CD4-positive, CD25-positive, alpha-beta regulatory T cell (primary cell): ENCODE data around the gene TMEM181. TPM values are rescaled to one million over a fixed set of nuclear protein-coding genes. Genes with fewer than 3 reads are reported as not detected.
A peak's percentile ranks its signal among the peaks of the same experiment; 100 is the strongest.
"Not testable (repeated sequence)": the region's sequence is repeated elsewhere in the genome, so short reads cannot be mapped to it uniquely, and the experiment has no call there.

Experiments used
- ATAC-seq, 2 donors: fragments of 150-1000 bp; cut with Tn5 transposase; one replicate each; pipeline ENCODE4 v1.10.0; 2021; ENCODE audit warnings: low read depth in 2 of 2, moderate number of reproducible peaks in 2 of 2, moderate library complexity in 1 of 2
- DNase-seq, 3 donors: peaks; one replicate each; pipeline versions ENCODE4 v3.0.0 to v3.0.0-alpha.2; 2012 to 2022; ENCODE audit warnings: mixed read lengths in 1 of 3
- H3K27ac ChIP-seq: one replicate; pipeline ENCODE4 v1.7.0; 2013; ENCODE audit warnings: mild to moderate bottlenecking, low read length; ENCODE audit not compliant: insufficient read depth, poor library complexity, severe bottlenecking
- H3K27me3 ChIP-seq: one replicate; pipeline ENCODE4 v1.7.0; 2013; ENCODE audit warnings: low read length; ENCODE audit not compliant: control insufficient read depth, insufficient read depth
- H3K36me3 ChIP-seq: one replicate; pipeline ENCODE4 v1.7.0; 2013; ENCODE audit warnings: mild to moderate bottlenecking, low read length, moderate library complexity; ENCODE audit not compliant: control insufficient read depth, insufficient read depth
- H3K4me1 ChIP-seq: 2 replicates; pipeline ENCODE4 v1.7.0; 2013; ENCODE audit warnings: mild to moderate bottlenecking, low read length; ENCODE audit not compliant: insufficient read depth, control insufficient read depth, poor library complexity, severe bottlenecking
- H3K4me3 ChIP-seq: one replicate; pipeline ENCODE4 v1.7.0; 2013; ENCODE audit warnings: low read depth, mild to moderate bottlenecking, low read length, moderate library complexity
- H3K9me3 ChIP-seq, 2 experiments: 1 replicate in 1 of 2; 2 replicates in 1 of 2; pipeline ENCODE4 v1.7.0; 2013; ENCODE audit warnings: low read length in 2 of 2, mild to moderate bottlenecking in 1 of 2, moderate library complexity in 1 of 2; ENCODE audit not compliant: control insufficient read depth in 2 of 2
- H3K27ac Mint-ChIP-seq, 3 donors: one replicate each; pipeline ENCODE4 v1.8.0; 2020 to 2022; ENCODE audit warnings: mild to moderate bottlenecking in 3 of 3, mixed read lengths in 3 of 3, moderate library complexity in 2 of 3
- H3K27me3 Mint-ChIP-seq: one replicate; pipeline ENCODE4 v1.8.0; 2022; ENCODE audit warnings: mild to moderate bottlenecking, mixed read lengths
- H3K36me3 Mint-ChIP-seq: one replicate; pipeline ENCODE4 v1.8.0; 2020; ENCODE audit warnings: mixed read lengths
- H3K4me1 Mint-ChIP-seq, 4 donors: one replicate each; pipeline ENCODE4 v1.8.0; 2020 to 2022; ENCODE audit warnings: mixed read lengths in 4 of 4, mild to moderate bottlenecking in 1 of 4
- H3K4me3 Mint-ChIP-seq, 4 donors: one replicate each; pipeline ENCODE4 v1.8.0; 2020 to 2022; ENCODE audit warnings: mild to moderate bottlenecking in 4 of 4, mixed read lengths in 4 of 4, moderate library complexity in 3 of 4
- H3K9me3 Mint-ChIP-seq, 7 donors: one replicate each; pipeline ENCODE4 v1.8.0; 2020 to 2022; ENCODE audit warnings: mixed read lengths in 7 of 7, mild to moderate bottlenecking in 3 of 7, moderate library complexity in 2 of 7
- polyA plus RNA-seq, 4 donors: library from polyadenylated mRNA; unstranded; fragments of 300-500 nt; fragmentation: Illumina TruSeq; gene quantifications; one replicate each; pipeline ENCODE4 v1.2.3, GENCODE V29; 2021
- total RNA-seq: library from RNA; stranded (reverse); gene quantifications from one replicate; pipeline ENCODE4 v1.2.3, GENCODE V29; 2022

The TMEM181 gene
- total and polyA plus RNA-seq, 5 donors from 2014 or later = 4.9 to 21.2 (median 5.6) TPM

DNA sequence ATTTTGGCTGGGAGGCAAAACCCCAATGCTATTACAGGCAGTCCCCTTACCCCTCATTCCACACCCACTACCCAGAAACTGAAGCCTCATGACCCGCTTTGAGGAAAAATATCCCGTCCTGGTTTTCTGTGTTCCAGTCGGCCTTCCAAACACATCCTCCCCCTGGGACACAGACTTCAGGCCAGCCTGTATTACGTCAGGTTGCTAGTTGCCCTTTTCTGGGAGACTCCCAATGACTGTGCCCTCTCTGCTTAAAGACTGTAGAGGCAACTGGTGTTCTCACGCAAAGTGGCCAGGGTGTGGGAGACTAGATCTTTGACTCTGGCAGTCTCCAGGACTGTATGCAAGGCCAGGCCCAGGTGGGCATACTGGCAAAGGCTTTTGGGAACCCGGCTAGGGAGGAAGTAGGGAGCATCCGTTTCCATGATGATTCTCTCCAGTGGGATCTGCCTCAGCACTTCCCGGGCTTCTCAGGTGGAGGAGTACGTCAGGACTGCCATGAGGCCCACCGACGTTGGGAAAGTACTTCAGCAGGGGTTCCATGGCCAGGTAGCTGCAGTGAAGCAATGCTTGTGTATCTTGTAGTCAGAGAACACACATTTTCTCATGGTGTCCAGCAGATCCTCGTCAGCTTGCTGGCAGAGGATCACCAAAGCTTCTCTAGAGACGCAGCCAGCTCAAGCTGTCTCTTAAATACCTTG lies 49.7 kb downstream of the TMEM181 start:
- Histone ChIP-seq H3K4me1 (no peaks in the 10 kb centered on the region), H3K27ac (no peak overlapping the region), H3K27me3 (no peaks in the 10 kb centered on the region), H3K4me3 (no peak overlapping the region), H3K36me3 (peaks cover 89% of the 10 kb centered on the region), H3K9me3 (no peaks in the 10 kb centered on the region)
- DNase-seq (no peak), ATAC-seq (no peak)
- H3K27ac Mint-ChIP-seq = no peak overlapping the region
- peaks cover 45% of the 10 kb centered on the region for H3K36me3 Mint-ChIP-seq
- H3K4me3 Mint-ChIP-seq = no peak overlapping the region
- peaks cover 0 to 2% (median 0%) of the 10 kb centered on the region in 7 donors for H3K9me3 Mint-ChIP-seq
- H3K4me1 Mint-ChIP-seq = peaks cover 0 to 12% (median 10%) of the 10 kb centered on the region in 4 donors
- no peaks in the 10 kb centered on the region for H3K27me3 Mint-ChIP-seq

DNA sequence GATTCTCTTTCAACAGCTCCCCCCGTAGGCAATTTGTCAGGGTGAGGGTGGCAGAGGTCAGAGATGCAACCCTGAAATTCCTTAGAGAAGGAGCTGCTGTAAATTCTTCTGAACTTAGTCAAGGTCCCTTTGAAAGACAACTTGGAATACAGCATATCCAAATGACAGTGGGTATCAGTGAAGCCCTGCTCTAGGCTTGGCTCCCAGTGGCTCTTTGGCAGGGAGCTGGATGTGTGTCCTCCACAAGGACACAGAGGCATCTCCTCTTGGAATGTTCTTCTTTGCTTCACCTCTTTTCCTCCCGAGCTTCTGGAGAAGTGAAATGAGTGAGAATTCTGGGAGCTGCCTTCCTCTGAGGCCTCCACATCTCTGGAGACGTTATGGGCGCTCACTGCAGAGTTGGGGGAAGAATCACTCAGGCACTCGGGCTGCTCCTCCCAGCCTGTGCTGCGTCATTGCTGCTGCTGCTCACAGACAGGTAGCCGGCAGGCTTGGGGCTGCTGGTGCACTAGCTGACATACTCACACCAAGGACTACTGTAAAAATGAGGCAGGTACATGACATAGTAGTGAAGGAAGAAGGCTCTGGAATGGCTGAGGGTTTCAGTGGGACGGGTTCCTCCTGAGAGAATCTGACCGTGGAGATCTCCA lies 50.6 kb downstream of the TMEM181 start:
- Histone ChIP-seq H3K9me3 (no peaks in the 10 kb centered on the region), H3K27me3 (no peaks in the 10 kb centered on the region), H3K27ac (no peak overlapping the region), H3K36me3 (peaks cover 84% of the 10 kb centered on the region), H3K4me3 (no peak overlapping the region), H3K4me1 (no peaks in the 10 kb centered on the region)
- H3K27me3 Mint-ChIP-seq = no peaks in the 10 kb centered on the region
- ATAC-seq = no peak
- peaks cover 50% of the 10 kb centered on the region for H3K36me3 Mint-ChIP-seq
- H3K4me3 Mint-ChIP-seq = no peak overlapping the region
- H3K9me3 Mint-ChIP-seq = peaks cover 0 to 6% (median 0%) of the 10 kb centered on the region in 7 donors
- no peak for DNase-seq
- H3K27ac Mint-ChIP-seq = peak overlapping the region in 1 of 3 donors; percentile 85
- H3K4me1 Mint-ChIP-seq = peaks cover 0 to 12% (median 6%) of the 10 kb centered on the region in 4 donors

DNA sequence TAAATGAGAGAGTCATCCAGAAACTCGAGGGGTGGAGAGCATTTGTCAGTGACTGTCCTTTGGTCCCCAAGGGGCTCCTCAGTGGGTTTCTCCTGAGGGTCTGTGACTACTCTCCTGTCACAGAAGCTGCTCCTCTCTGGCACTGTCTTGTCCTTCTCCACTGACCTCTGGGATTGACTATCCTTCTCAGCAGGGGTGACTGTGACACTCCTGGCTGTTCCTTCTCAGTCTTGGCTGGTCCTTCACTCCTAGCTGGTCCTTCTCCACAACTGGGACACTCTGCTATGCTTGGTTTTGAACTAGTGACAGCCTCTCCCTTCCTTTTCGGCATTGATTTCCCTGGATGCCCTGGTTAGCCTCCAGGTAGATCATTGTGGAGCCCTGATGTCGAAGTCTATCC lies 51.1 kb downstream of the TMEM181 start:
- H3K4me1 Mint-ChIP-seq = peaks cover 0 to 12% (median 5%) of the 10 kb centered on the region in 4 donors
- peaks cover 79% of the 10 kb centered on the region for H3K36me3 ChIP-seq
- H3K9me3 Mint-ChIP-seq = peaks cover 0 to 6% (median 0%) of the 10 kb centered on the region in 7 donors
- H3K27ac Mint-ChIP-seq = peak overlapping the region in 1 of 3 donors; percentile 85
- H3K4me1 ChIP-seq = no peaks in the 10 kb centered on the region
- no peak for ATAC-seq
- H3K27ac ChIP-seq = no peak overlapping the region
- H3K9me3 ChIP-seq = no peaks in the 10 kb centered on the region
- no peak overlapping the region for H3K4me3 Mint-ChIP-seq
- peaks cover 55% of the 10 kb centered on the region for H3K36me3 Mint-ChIP-seq
- no peak for DNase-seq
- no peak overlapping the region for H3K4me3 ChIP-seq
- H3K27me3 Mint-ChIP-seq = no peaks in the 10 kb centered on the region
- H3K27me3 ChIP-seq = no peaks in the 10 kb centered on the region

DNA sequence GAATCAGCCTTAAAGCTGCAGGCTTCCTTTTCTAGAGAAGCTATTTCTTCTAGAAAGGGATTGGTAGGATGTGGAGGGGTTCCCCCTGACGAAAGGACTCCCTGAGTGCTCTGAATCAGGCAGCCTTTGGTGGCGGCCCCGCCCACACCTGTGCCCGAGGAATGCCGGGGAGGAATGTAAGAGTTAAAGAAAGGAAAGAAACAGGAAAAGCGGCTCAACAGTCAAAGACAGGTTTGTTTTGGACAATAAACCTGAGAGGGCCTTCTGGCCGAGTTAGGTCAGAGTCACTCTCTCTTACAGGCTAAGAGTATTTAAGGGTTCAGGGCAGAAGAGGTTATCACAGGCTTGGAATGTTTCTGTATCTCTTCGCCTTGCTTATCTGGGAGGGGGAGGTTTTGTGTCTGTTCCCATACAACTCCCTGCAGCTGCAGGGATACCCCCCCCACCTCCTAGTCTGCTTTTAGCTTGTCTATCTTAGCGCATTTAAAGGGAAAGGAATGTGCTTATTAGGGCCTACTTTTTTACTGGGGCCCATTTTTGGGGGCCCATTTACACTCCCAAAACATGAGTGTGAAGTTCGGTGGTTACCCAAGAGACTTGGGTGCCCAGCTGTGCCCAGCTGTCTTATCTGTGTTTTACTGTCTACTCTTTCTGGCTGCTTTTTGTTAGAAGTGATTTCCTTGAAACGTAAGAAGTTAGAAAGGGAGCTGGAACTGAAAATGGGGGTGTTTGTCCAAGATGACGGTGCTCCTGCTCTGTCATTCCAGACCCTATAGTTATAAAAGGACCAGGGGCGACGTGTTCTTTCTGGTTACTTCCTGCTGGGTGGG lies 51.9 kb downstream of the TMEM181 start:
- H3K4me3 Mint-ChIP-seq = no peak overlapping the region
- H3K4me1 Mint-ChIP-seq = peaks cover 5 to 12% (median 6%) of the 10 kb centered on the region in 4 donors
- no peak for ATAC-seq
- peaks cover 0 to 6% (median 0%) of the 10 kb centered on the region in 7 donors for H3K9me3 Mint-ChIP-seq
- peak overlapping the region in 1 of 3 donors; percentile 85 for H3K27ac Mint-ChIP-seq
- no peaks in the 10 kb centered on the region for H3K4me1 ChIP-seq
- DNase-seq = no peak
- no peak overlapping the region for H3K4me3 ChIP-seq
- no peaks in the 10 kb centered on the region for H3K9me3 ChIP-seq
- H3K27me3 ChIP-seq = no peaks in the 10 kb centered on the region
- H3K27ac ChIP-seq = no peak overlapping the region
- no peaks in the 10 kb centered on the region for H3K27me3 Mint-ChIP-seq
- H3K36me3 ChIP-seq = peaks cover 76% of the 10 kb centered on the region
- peaks cover 60% of the 10 kb centered on the region for H3K36me3 Mint-ChIP-seq

DNA sequence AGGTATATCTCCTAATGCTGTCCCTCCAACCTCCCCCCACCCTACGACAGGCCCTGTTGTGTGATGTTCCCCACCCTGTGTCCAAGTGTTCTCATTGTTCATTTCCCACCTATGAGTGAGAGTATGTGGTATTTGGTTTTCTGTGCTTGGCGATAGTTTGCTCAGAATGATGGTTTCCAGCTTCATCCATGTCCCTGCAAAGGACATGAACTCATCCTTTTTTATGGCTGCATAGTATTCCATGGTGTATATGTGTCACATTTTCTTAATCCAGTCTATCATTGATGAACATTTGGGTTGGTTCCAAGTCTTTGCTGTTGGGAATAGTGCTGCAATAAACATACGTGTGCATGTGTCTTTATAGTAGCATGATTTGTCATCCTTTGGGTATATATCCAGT lies 54.7 kb downstream of the TMEM181 start:
- not testable (repeated sequence) for H3K4me3 ChIP-seq, H3K27ac Mint-ChIP-seq, H3K4me3 Mint-ChIP-seq, H3K27me3 Mint-ChIP-seq, H3K9me3 Mint-ChIP-seq, H3K27ac ChIP-seq, H3K27me3 ChIP-seq, H3K9me3 ChIP-seq, H3K4me1 ChIP-seq, DNase-seq, ATAC-seq
- peaks cover 50% of the 10 kb centered on the region for H3K36me3 ChIP-seq
- H3K4me1 Mint-ChIP-seq = peaks cover 11 to 26% (median 15%) of the 10 kb centered on the region in 4 donors
- peaks cover 70% of the 10 kb centered on the region for H3K36me3 Mint-ChIP-seq

DNA sequence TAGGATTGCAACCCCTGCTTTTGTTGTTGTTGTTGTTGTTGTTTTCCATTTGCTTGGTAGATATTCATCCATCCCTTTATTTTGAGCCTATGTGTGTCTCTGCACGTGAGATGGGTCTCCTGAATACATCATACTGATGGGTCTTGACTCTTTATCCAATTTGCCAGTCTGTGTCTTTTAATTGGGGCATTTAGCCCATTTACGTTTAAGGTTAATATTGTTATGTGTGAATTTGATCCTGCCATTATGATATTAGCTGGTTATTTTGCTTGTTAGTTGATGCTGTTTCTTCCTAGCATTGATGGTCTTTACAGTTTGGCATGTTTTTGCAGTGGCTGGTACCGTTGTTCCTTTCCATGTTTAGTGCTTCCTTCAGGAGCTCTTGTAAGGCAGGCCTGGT lies 58.4 kb downstream of the TMEM181 start:
- not testable (repeated sequence) for DNase-seq

DNA sequence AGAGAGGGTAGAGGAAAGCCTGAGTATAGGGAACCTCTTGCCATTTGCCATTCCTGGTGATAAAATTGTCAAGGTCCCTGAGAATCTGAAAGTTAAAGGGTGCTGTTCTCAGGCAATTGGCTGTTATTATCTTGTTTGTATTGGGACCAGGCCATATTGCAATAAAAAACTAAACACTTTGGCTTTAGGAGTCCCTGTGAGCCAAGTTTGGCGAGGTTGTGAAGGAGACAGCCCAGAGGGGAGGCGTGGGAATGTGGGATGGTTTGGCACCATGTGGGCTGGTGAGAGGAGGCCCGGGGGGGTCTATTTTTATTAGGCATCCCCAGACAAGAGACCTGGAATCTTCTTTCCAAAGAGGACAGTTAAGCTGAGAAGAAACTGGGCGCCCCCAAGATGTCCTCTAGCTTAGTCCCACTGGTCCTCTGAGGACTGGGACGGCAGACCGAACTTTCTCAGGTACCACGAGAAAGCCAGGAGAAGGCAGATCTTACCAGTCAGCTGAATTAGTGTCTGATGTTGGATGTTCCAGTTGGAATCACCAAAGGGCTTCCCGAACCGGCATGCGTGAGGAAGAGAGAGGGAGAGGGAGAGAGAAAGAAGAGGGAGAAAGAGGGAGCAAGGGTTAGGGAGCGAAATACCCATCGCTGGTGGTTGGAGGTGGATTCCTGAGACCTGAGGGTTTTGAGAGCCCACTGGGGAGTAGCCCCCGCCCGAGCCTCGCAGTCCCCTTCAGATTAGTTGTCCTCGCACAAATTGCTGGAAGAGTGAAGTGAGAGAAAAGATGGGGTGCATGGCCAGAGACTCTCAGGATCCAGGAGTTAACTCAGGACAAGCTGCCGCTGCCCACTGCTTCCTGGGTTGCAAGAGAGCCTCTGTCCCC lies 60.3 kb downstream of the TMEM181 start:
- Histone ChIP-seq H3K4me1 (no peaks in the 10 kb centered on the region), H3K36me3 (peaks cover 44% of the 10 kb centered on the region), H3K4me3 (no peak overlapping the region), H3K9me3 (no peaks in the 10 kb centered on the region), H3K27me3 (no peaks in the 10 kb centered on the region), H3K27ac (no peak overlapping the region)
- peaks cover 0 to 2% (median 0%) of the 10 kb centered on the region in 7 donors for H3K9me3 Mint-ChIP-seq
- H3K27me3 Mint-ChIP-seq = no peaks in the 10 kb centered on the region
- peaks cover 55% of the 10 kb centered on the region for H3K36me3 Mint-ChIP-seq
- no peak for ATAC-seq
- no peak overlapping the region for H3K4me3 Mint-ChIP-seq
- H3K27ac Mint-ChIP-seq = peak overlapping the region in 1 of 3 donors; percentile 64
- peaks cover 4 to 26% (median 13%) of the 10 kb centered on the region in 4 donors for H3K4me1 Mint-ChIP-seq
- DNase-seq = no peak

More for the DNA sequence above, 58.4 kb downstream of the TMEM181 start:
- H3K27me3 ChIP-seq, H3K27me3 Mint-ChIP-seq, H3K4me1 ChIP-seq, H3K4me3 Mint-ChIP-seq, H3K4me3 ChIP-seq, ATAC-seq, H3K9me3 ChIP-seq, H3K9me3 Mint-ChIP-seq, H3K27ac ChIP-seq: not testable (repeated sequence)
- Mint-ChIP-seq H3K27ac (peak overlapping the region in 2 of 3 donors; percentile 36 to 74), H3K4me1 (peaks cover 4 to 26% (median 13%) of the 10 kb centered on the region in 4 donors), H3K36me3 (peaks cover 64% of the 10 kb centered on the region)
- peaks cover 46% of the 10 kb centered on the region for H3K36me3 ChIP-seq
